Breast epithelium (tissue), 4 donors: Measurements from ENCODE around the gene MAZ. TPM values are rescaled to one million over a fixed set of nuclear protein-coding genes. Genes with fewer than 3 reads are reported as not detected.

ENCODE experiments used
- DNase-seq, 2 donors: peaks; one replicate each; pipeline ENCODE4 v3.0.0-alpha.2; 2019; ENCODE audit warnings: low spot score in 2 of 2
- H3K27ac ChIP-seq, 2 donors: fragments of 200-600 bp; sonication (generic) in 1 of 2; one replicate each; pipeline ENCODE4 v1.5.1; 2016 to 2019; ENCODE audit warnings: mild to moderate bottlenecking in 1 of 2
- H3K27me3 ChIP-seq, 2 donors: fragments of 200-600 bp; sonication (generic) in 1 of 2; one replicate each; pipeline versions ENCODE4 v1.5.1 to v1.6.0; 2017 to 2019; ENCODE audit warnings: control low read depth in 1 of 2, mild to moderate bottlenecking in 1 of 2
- H3K36me3 ChIP-seq: fragments of 200-600 bp; one replicate; pipeline ENCODE4 v1.5.1; 2019
- H3K4me1 ChIP-seq, 2 donors: fragments of 200-600 bp; sonication (generic); one replicate each; pipeline ENCODE4 v1.5.1; 2016 to 2019; ENCODE audit warnings: control low read depth in 1 of 2
- H3K4me3 ChIP-seq, 3 donors: fragments of 200-600 bp; sonication (generic); 1 replicate in 2 of 3; 2 replicates in 1 of 3; pipeline ENCODE4 v1.5.1; 2016 to 2019; ENCODE audit warnings: mild to moderate bottlenecking in 3 of 3, moderate library complexity in 2 of 3
- H3K9me3 ChIP-seq, 2 donors: fragments of 200-600 bp; sonication (generic) in 1 of 2; one replicate each; pipeline ENCODE4 v1.5.1; 2016 to 2019; ENCODE audit warnings: control low read depth in 1 of 2
- POLR2A ChIP-seq: fragments of 450-650 bp; IDR thresholded peaks from one replicate; pipeline ENCODE4 v1.6.1; 2016; ENCODE audit warnings: antibody characterized with exemption, mild to moderate bottlenecking, moderate library complexity
- POLR2AphosphoS5 ChIP-seq, 3 donors: sonication (generic); formaldehyde crosslinking; IDR thresholded peaks; one replicate each; pipeline ENCODE4 v1.6.1; 2017; ENCODE audit warnings: antibody characterized with exemption in 3 of 3
- intact Hi-C: fragments of 100-400 bp; cut with DNase I; formaldehyde crosslinking; loops from one replicate; pipeline ENCODE4 v1.15.1; 2023; ENCODE audit warnings: low total_unique reads
- total RNA-seq, 3 donors: library from RNA; depleted of rRNA; stranded (reverse); fragments of >200 nt; gene quantifications; one replicate each; pipeline ENCODE4 v1.1.0, GENCODE V29; 2016
- TF ChIP-seq, protein P1 (sequence below), 3 donors: fragments of 450-650 bp; IDR thresholded peaks; one replicate each; pipeline ENCODE4 v1.5.1; 2016 to 2017; ENCODE audit warnings: antibody characterized with exemption in 3 of 3, mild to moderate bottlenecking in 3 of 3, moderate library complexity in 3 of 3

MAZ gene
- total RNA-seq, 3 donors from 2014 or later, result 49.3 to 61.9 (median 60.0) TPM

- DNase-seq, result peak in 1 of 2 donors; percentile 68
- peak in 2 of 3 donors; percentile 49 to 77 for TF ChIP-seq POLR2AphosphoS5 (IDR thresholded peaks at IDR 0.05)
- TF ChIP-seq, protein P1, sequence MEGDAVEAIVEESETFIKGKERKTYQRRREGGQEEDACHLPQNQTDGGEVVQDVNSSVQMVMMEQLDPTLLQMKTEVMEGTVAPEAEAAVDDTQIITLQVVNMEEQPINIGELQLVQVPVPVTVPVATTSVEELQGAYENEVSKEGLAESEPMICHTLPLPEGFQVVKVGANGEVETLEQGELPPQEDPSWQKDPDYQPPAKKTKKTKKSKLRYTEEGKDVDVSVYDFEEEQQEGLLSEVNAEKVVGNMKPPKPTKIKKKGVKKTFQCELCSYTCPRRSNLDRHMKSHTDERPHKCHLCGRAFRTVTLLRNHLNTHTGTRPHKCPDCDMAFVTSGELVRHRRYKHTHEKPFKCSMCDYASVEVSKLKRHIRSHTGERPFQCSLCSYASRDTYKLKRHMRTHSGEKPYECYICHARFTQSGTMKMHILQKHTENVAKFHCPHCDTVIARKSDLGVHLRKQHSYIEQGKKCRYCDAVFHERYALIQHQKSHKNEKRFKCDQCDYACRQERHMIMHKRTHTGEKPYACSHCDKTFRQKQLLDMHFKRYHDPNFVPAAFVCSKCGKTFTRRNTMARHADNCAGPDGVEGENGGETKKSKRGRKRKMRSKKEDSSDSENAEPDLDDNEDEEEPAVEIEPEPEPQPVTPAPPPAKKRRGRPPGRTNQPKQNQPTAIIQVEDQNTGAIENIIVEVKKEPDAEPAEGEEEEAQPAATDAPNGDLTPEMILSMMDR (IDR thresholded peaks at IDR 0.05), result no peak
- TF ChIP-seq POLR2A, result peak; percentile 15
- Histone ChIP-seq H3K36me3 (no peaks in the 10 kb centered on the region), H3K9me3 (no peaks in the 10 kb centered on the region), H3K27me3 (no peaks in the 10 kb centered on the region), H3K27ac (peak within 1 kb of the TSS; percentile 93 to 98), H3K4me1 (peaks cover 13 to 31% of the 10 kb centered on the region in 2 donors), H3K4me3 (peak within 1 kb of the TSS; percentile 68 to 73 (median 70))
- intact Hi-C loops, result no loop called here
Measured at GRCh38 chr16:29820271-29820701, 14.0 kb downstream of the MAZ start, which contains the start of gene MVP. MVP (plus strand) TSS chr16:29820462; CDS start chr16:29830550, 10,088 bp downstream.

DNA sequence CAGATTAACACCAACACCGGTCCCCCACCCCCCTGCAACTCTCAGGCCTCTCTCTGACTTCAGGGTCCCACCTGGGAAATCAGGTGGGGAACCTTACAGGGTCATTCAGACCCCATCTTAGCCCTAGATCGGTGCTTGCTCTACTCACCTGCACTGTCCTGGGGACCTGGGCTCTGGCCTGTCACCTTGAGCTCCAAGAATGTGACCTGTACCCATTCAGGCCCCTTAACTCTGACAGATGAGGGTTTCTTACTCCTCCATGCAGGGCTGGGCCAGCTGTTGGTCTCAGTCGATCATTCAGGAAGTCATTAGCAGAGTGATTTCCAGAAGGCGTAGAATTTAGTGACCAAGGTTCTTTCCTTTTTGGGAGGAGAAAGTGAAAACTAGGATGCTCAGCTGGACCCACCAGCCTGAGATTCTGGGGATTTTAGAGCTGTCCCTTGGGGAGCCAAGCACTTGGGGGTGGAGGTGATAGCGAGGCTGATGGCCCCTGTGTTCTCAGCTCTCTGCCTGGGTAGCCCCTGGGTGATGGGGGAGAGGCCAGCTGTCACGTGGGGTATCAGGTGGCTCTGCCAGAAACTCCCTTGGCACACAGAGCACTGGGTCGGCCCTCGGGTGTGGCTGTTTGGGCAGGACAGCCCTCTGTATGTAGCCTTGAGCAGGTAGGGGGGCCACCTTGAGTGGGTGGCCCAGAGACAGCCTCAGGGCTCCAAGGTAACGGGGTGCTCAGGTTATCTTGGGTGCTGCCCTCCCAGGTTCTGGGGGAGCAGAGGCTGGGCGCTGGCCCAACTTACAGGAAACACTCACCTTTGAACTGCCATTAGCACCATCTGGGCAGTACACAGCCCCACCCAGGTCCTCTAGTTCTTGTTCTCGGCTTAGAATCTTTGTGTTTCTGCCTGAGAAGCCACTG is 14.7 kb downstream of the MAZ start:
- peak overlapping the region; percentile 93 to 98 for H3K27ac ChIP-seq
- H3K4me3 ChIP-seq, result peak overlapping the region; percentile 68 to 73 (median 70)
- intact Hi-C loops, result no loop called here
- no peaks in the 10 kb centered on the region for H3K9me3 ChIP-seq
- H3K27me3 ChIP-seq, result no peaks in the 10 kb centered on the region
- no peaks in the 10 kb centered on the region for H3K36me3 ChIP-seq
- peak in 1 of 3 donors; percentile 6 for TF ChIP-seq POLR2AphosphoS5 (IDR thresholded peaks at IDR 0.05)
- TF ChIP-seq, protein P1 (IDR thresholded peaks at IDR 0.05), result no peak
- H3K4me1 ChIP-seq, result peaks cover 13 to 38% of the 10 kb centered on the region in 2 donors
- no peak for DNase-seq

DNA sequence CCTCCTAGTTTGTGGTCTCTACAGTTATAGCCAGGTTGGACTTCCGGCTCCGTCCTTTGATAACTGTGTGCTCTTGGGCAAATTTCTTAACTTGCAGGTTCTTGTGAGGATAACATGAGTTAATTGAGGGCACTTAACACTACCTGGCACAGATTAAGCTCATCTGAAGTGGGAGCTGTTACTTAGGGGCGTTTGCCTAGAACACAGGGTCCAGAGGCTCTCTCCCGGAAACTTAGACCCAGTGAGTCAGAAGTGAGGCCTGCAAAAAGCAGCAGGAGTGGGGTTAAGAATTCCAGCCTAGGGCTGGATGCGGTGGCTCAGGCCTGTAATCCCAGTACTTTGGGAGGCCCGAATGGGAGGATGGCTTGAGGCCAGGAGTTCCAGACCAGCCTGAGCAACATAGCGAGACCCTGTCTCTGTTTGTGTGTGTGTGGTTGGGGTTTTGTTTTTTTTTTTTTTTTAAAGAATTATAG is 15.3 kb downstream of the MAZ start:
- DNase-seq, result no peak
- peak overlapping the region; percentile 68 to 73 (median 70) for H3K4me3 ChIP-seq
- peak overlapping the region; percentile 93 to 98 for H3K27ac ChIP-seq
- peaks cover 13 to 41% of the 10 kb centered on the region in 2 donors for H3K4me1 ChIP-seq
- H3K27me3 ChIP-seq, result no peaks in the 10 kb centered on the region
- TF ChIP-seq, protein P1 (IDR thresholded peaks at IDR 0.05), result no peak
- TF ChIP-seq POLR2A (no peak), POLR2AphosphoS5 (IDR thresholded peaks at IDR 0.05) (peak in 2 of 3 donors; percentile 8 to 17)
- no peaks in the 10 kb centered on the region for H3K36me3 ChIP-seq
- no peaks in the 10 kb centered on the region for H3K9me3 ChIP-seq
- intact Hi-C loops, result no loop called here

DNA sequence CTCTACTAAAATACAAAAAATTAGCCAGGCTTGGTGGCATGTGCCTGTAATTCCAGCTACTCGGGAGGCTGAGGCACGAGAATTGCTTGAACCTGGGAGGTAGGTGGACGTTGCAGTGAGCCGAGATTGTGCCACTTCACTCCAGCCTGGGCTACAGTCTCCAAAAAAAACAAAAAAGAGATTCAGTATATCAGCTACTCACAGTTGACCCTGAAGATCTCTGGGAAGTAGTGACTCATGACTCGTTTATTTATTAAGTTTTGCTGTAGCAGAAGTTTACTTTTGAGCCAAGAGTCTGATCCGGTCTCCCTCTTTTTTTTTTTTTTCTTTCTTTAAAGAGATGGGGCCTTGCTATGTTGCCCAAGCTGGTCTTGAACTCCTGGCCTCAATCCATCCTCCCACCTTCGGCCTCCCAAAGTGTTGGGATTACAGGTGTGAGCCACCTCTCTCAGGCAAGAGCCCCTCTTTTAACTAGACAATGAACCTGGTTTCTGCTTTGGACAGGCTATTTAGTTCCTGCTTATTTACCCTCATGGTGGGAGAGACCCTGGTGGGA is 18.3 kb downstream of the MAZ start:
- intact Hi-C loops, result no loop called here
- Histone ChIP-seq H3K27me3 (no peaks in the 10 kb centered on the region), H3K36me3 (no peaks in the 10 kb centered on the region), H3K4me3 (peak overlapping the region in 2 of 3 donors; percentile 1 to 27), H3K9me3 (no peaks in the 10 kb centered on the region), H3K4me1 (peaks cover 13 to 37% of the 10 kb centered on the region in 2 donors), H3K27ac (peak overlapping the region; percentile 86 to 93)
- no peak for DNase-seq
- TF ChIP-seq POLR2AphosphoS5 (IDR thresholded peaks at IDR 0.05) (no peak), POLR2A (no peak)
- TF ChIP-seq, protein P1 (IDR thresholded peaks at IDR 0.05), result no peak
